ENCODE data around the gene BET1L.
"Not testable (repeated sequence)": the region's sequence is repeated elsewhere in the genome, so short reads cannot be mapped to it uniquely, and the experiment has no call there.

BET1L gene

GRCh38 chr11:191490-192478, 15.4 kb downstream of the BET1L start:
- not testable (repeated sequence) for DNase-seq (ENCODE audit: low read depth)
- TF ChIP-seq CTCF (IDR thresholded peaks at IDR 0.05; ENCODE audit: insufficient read depth, low read depth, low read length, missing control alignments): peak; percentile 13

GRCh38 chr11:190546-190945, 16.7 kb downstream of the BET1L start:
- not testable (repeated sequence) for DNase-seq (ENCODE audit: low read depth); H3K4me3 ChIP-seq (ENCODE audit: low read length)

More at GRCh38 chr11:191490-192478, 15.4 kb downstream of the BET1L start:
- not testable (repeated sequence) for H3K4me3 ChIP-seq (ENCODE audit: low read length)

GRCh38 chr11:189843-190311, 17.3 kb downstream of the BET1L start:
- H3K4me3 ChIP-seq (ENCODE audit: low read length); DNase-seq (ENCODE audit: low read depth): not testable (repeated sequence)

GRCh38 chr11:189200-189783, 17.9 kb downstream of the BET1L start:
- DNase-seq (ENCODE audit: low read depth); H3K4me3 ChIP-seq (ENCODE audit: low read length): not testable (repeated sequence)

GRCh38 chr11:180242-180641, 27.0 kb downstream of the BET1L start:
- TF ChIP-seq CTCF (IDR thresholded peaks at IDR 0.05; ENCODE audit: insufficient read depth, low read depth, low read length, missing control alignments): peak; percentile 21
- DNase-seq (ENCODE audit: low read depth); H3K4me3 ChIP-seq (ENCODE audit: low read length): not testable (repeated sequence)

Data from epithelial cell of esophagus (primary cell).